Measurements from ENCODE around the gene MARK3.

GRCh38 chr14:103432627-103433026 lies 47.4 kb downstream of the MARK3 start:
- TF ChIP-seq POLR2AphosphoS5 (IDR thresholded peaks at IDR 0.05) (no peak), CTCF (IDR thresholded peaks at IDR 0.05) (no peak), POLR2A (IDR thresholded peaks at IDR 0.05) (no peak)
